NCI-H146 (cell line): ENCODE data around the gene POU2F1.

ENCODE experiments used
- DNase-seq: peaks from one replicate; lab custom pipeline; 2025; lab: John Stamatoyannopoulos, UW

POU2F1 gene

GRCh38 chr1:167367705-167368104 lies 147.0 kb downstream of the POU2F1 start:
- no peak for DNase-seq

GRCh38 chr1:167369175-167369574 lies 148.5 kb downstream of the POU2F1 start:
- DNase-seq: no peak

- DNase-seq: no peak
Measured at GRCh38 chr1:167369933-167370332, 149.2 kb downstream of the POU2F1 start.

GRCh38 chr1:167371030-167371429 lies 150.3 kb downstream of the POU2F1 start:
- DNase-seq: peak; percentile 66

GRCh38 chr1:167373398-167373797 lies 152.7 kb downstream of the POU2F1 start:
- no peak for DNase-seq

- no peak for DNase-seq
Measured at GRCh38 chr1:167373986-167374385, 153.3 kb downstream of the POU2F1 start.

- no peak for DNase-seq
Measured at GRCh38 chr1:167375949-167376348, 155.3 kb downstream of the POU2F1 start.

- DNase-seq: no peak
Measured at GRCh38 chr1:167387251-167387910, 166.7 kb downstream of the POU2F1 start.

- DNase-seq: no peak
Measured at GRCh38 chr1:167388976-167389375, 168.3 kb downstream of the POU2F1 start.

- DNase-seq: no peak
Measured at GRCh38 chr1:167392200-167392696, 171.6 kb downstream of the POU2F1 start.

GRCh38 chr1:167400359-167400953 lies 179.8 kb downstream of the POU2F1 start:
- no peak for DNase-seq

GRCh38 chr1:167401260-167401873 lies 180.7 kb downstream of the POU2F1 start:
- DNase-seq: peak; percentile 87

GRCh38 chr1:167404161-167404888 lies 183.6 kb downstream of the POU2F1 start:
- DNase-seq: no peak

- no peak for DNase-seq
Measured at GRCh38 chr1:167404908-167405307, 184.2 kb downstream of the POU2F1 start.

GRCh38 chr1:167408355-167408754 lies 187.7 kb downstream of the POU2F1 start:
- DNase-seq: no peak

GRCh38 chr1:167409183-167409582 lies 188.5 kb downstream of the POU2F1 start:
- DNase-seq: no peak

- no peak for DNase-seq
Measured at GRCh38 chr1:167412072-167412471, 191.4 kb downstream of the POU2F1 start.

- no peak for DNase-seq
Measured at GRCh38 chr1:167412920-167413319, 192.2 kb downstream of the POU2F1 start.

- DNase-seq: no peak
Measured at GRCh38 chr1:167413328-167413727, 192.6 kb downstream of the POU2F1 start.

- no peak for DNase-seq
Measured at GRCh38 chr1:167416506-167416905, 195.8 kb downstream of the POU2F1 start.

GRCh38 chr1:167418391-167418790 lies 197.7 kb downstream of the POU2F1 start:
- no peak for DNase-seq

GRCh38 chr1:167419245-167419644 lies 198.6 kb downstream of the POU2F1 start:
- no peak for DNase-seq

- DNase-seq: no peak
Measured at GRCh38 chr1:167420510-167420909, 199.8 kb downstream of the POU2F1 start.
